Sigmoid colon (tissue), 3 donors: ENCODE data around the gene NDUFB2.

ENCODE experiments used
- POLR2A ChIP-seq, 2 donors: fragments of 450-650 bp; IDR thresholded peaks; one replicate each; pipeline ENCODE4 v1.6.1; 2016; ENCODE audit warnings: antibody characterized with exemption in 2 of 2, mild to moderate bottlenecking in 2 of 2, moderate library complexity in 2 of 2
- TF ChIP-seq, protein P1 (sequence below), 4 experiments: fragments of 450-650 bp in 3 of 4; fragments of 200-600 bp in 1 of 4; IDR thresholded peaks; one replicate each; pipeline ENCODE4 v1.5.1; 2016 to 2019; ENCODE audit warnings: antibody characterized with exemption in 4 of 4, mild to moderate bottlenecking in 3 of 4, moderate library complexity in 2 of 4

DNA sequence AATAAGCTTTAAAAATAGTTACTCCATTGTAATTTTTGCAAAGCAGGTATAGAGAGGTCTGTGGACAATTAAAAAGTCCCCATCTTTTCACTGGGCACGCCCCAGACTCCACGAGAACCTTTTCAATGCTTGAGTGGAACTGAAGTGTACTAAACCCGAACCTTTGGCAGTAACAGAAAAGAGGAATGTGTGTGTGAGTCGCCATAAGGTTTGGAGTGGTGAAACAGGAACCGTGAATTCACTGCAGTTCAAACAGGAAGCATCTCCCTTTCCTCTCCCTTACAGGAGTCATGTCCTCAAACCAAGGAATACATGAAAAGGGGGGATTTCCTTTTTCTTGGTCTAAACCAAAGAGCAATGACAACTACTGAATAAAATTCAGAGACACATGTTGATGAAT is 23.2 kb downstream of the NDUFB2 start:
- TF ChIP-seq, protein P1, sequence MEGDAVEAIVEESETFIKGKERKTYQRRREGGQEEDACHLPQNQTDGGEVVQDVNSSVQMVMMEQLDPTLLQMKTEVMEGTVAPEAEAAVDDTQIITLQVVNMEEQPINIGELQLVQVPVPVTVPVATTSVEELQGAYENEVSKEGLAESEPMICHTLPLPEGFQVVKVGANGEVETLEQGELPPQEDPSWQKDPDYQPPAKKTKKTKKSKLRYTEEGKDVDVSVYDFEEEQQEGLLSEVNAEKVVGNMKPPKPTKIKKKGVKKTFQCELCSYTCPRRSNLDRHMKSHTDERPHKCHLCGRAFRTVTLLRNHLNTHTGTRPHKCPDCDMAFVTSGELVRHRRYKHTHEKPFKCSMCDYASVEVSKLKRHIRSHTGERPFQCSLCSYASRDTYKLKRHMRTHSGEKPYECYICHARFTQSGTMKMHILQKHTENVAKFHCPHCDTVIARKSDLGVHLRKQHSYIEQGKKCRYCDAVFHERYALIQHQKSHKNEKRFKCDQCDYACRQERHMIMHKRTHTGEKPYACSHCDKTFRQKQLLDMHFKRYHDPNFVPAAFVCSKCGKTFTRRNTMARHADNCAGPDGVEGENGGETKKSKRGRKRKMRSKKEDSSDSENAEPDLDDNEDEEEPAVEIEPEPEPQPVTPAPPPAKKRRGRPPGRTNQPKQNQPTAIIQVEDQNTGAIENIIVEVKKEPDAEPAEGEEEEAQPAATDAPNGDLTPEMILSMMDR (IDR thresholded peaks at IDR 0.05) = no peak
- TF ChIP-seq POLR2A (IDR thresholded peaks at IDR 0.05) = no peak
